WTC11 (cell line): Measurements from ENCODE around the gene WDR33. TPM values are rescaled to one million over a fixed set of nuclear protein-coding genes. Genes with fewer than 3 reads are reported as not detected.

ENCODE experiments used
- ATAC-seq: fragments of 200-7000 bp; cut with Tn5 transposase; 2 replicates; pipeline ENCODE4 v1.10.0; 2021; ENCODE audit warnings: mild to moderate bottlenecking, moderate library complexity
- CTCF ChIA-PET: fragments of 300-600 bp; sonication (Branson Sonifier 250); formaldehyde crosslinking; loops from one replicate; lab custom pipeline; 2021; ENCODE audit warnings: antibody characterized with exemption; lab: Charles Lee
- POLR2A ChIA-PET: fragments of 350-600 bp; sonication (Branson Sonifier 250); formaldehyde crosslinking; loops from one replicate; lab custom pipeline; 2021; ENCODE audit warnings: antibody characterized with exemption; lab: Charles Lee
- DNase-seq: peaks from one replicate; pipeline ENCODE4 v3.0.0; 2021; ENCODE audit warnings: low spot score
- H3K27ac Mint-ChIP-seq: 2 replicates; pipeline ENCODE4 v1.8.0; 2021; ENCODE audit warnings: mixed read lengths
- H3K27me3 Mint-ChIP-seq: 2 replicates; pipeline ENCODE4 v1.8.0; 2021; ENCODE audit warnings: low read depth, mild to moderate bottlenecking, moderate library complexity, mixed read lengths
- H3K36me3 Mint-ChIP-seq: 2 replicates; pipeline ENCODE4 v1.8.0; 2021; ENCODE audit warnings: mixed read lengths
- H3K4me1 Mint-ChIP-seq: 2 replicates; pipeline ENCODE4 v1.8.0; 2022; ENCODE audit warnings: mixed read lengths
- H3K4me3 Mint-ChIP-seq: 2 replicates; pipeline ENCODE4 v1.8.0; 2021; ENCODE audit warnings: mild to moderate bottlenecking, moderate library complexity, mixed read lengths
- H3K9me3 Mint-ChIP-seq: 2 replicates; pipeline ENCODE4 v1.8.0; 2021; ENCODE audit warnings: mixed read lengths
- AFF4 ChIP-seq: sonication (generic); formaldehyde crosslinking; IDR thresholded peaks from 2 replicates; pipeline ENCODE4 v1.8.1; 2023; ENCODE audit warnings: mild to moderate bottlenecking, missing genetic modification reagents, borderline replicate concordance
- CDX4 ChIP-seq: fragments of 250-450 bp; sonication (Bioruptor Pico); IDR thresholded peaks from 2 replicates; pipeline ENCODE4 v1.9.0; 2021; ENCODE audit warnings: moderate library complexity, mild to moderate bottlenecking, inconsistent platforms, borderline replicate concordance
- E2F5 ChIP-seq: sonication (generic); formaldehyde crosslinking; IDR thresholded peaks from 2 replicates; pipeline ENCODE4 v1.8.1; 2022; ENCODE audit warnings: mild to moderate bottlenecking, moderate library complexity, missing genetic modification reagents
- JAZF1 ChIP-seq: fragments of 250-450 bp; sonication (Bioruptor Pico); IDR thresholded peaks from 2 replicates; pipeline ENCODE4 v1.9.0; 2021; ENCODE audit warnings: moderate library complexity, mild to moderate bottlenecking, inconsistent platforms
- JUN ChIP-seq: sonication (generic); formaldehyde crosslinking; IDR thresholded peaks from 2 replicates; pipeline ENCODE4 v1.8.0; 2023; ENCODE audit warnings: mild to moderate bottlenecking, missing genetic modification reagents
- NFYB ChIP-seq: sonication (generic); formaldehyde crosslinking; conservative IDR thresholded peaks from 2 replicates; pipeline ENCODE4 v1.8.0; 2022; ENCODE audit warnings: low read depth, missing genetic modification reagents
- OVOL2 ChIP-seq: fragments of 250-450 bp; sonication (Bioruptor Pico); IDR thresholded peaks from 2 replicates; pipeline ENCODE4 v1.9.0; 2021; ENCODE audit warnings: mild to moderate bottlenecking, borderline replicate concordance
- RELA ChIP-seq: sonication (generic); formaldehyde crosslinking; IDR thresholded peaks from 2 replicates; pipeline ENCODE4 v1.8.1; 2022; ENCODE audit warnings: missing genetic modification reagents, mild to moderate bottlenecking, borderline replicate concordance
- SOX15 ChIP-seq: fragments of 250-450 bp; sonication (Bioruptor Pico); IDR thresholded peaks from 2 replicates; pipeline ENCODE4 v1.9.0; 2021; ENCODE audit warnings: mild to moderate bottlenecking
- USF2 ChIP-seq: sonication (generic); formaldehyde crosslinking; IDR thresholded peaks from 2 replicates; pipeline ENCODE4 v1.8.1; 2023; ENCODE audit warnings: mild to moderate bottlenecking, missing genetic modification reagents, moderate library complexity
- ZBTB43 ChIP-seq: sonication (generic); formaldehyde crosslinking; IDR thresholded peaks from 2 replicates; pipeline ENCODE4 v1.8.1; 2023; ENCODE audit warnings: mild to moderate bottlenecking, missing genetic modification reagents
- ZNF121 ChIP-seq: sonication (generic); formaldehyde crosslinking; IDR thresholded peaks from 2 replicates; pipeline ENCODE4 v1.8.0; 2023; ENCODE audit warnings: missing genetic modification reagents
- ZNF263 ChIP-seq: sonication (generic); formaldehyde crosslinking; IDR thresholded peaks from 2 replicates; pipeline ENCODE4 v1.8.1; 2022; ENCODE audit warnings: low read depth, mild to moderate bottlenecking, moderate library complexity, missing genetic modification reagents
- ZNF317 ChIP-seq: sonication (generic); formaldehyde crosslinking; IDR thresholded peaks from 2 replicates; pipeline ENCODE4 v1.8.1; 2023; ENCODE audit warnings: low read depth, mild to moderate bottlenecking, moderate library complexity, missing genetic modification reagents, borderline replicate concordance
- total RNA-seq: library from RNA; stranded (reverse); gene quantifications from 3 replicates; pipeline ENCODE4 v1.2.3, GENCODE V29; 2021

WDR33 gene
- total RNA-seq, 1 experiment from 2014 or later, result 67.1 TPM

GRCh38 chr2:127826047-127826446 lies 15.1 kb upstream of the WDR33 start:
- Mint-ChIP-seq H3K27ac (no peak overlapping the region), H3K4me1 (peaks cover 24% of the 10 kb centered on the region), H3K27me3 (peaks cover 40% of the 10 kb centered on the region), H3K9me3 (peaks cover 63% of the 10 kb centered on the region), H3K4me3 (no peak overlapping the region), H3K36me3 (peaks cover 59% of the 10 kb centered on the region)
- ChIA-PET CTCF (no interaction called here), POLR2A (no interaction called here)
- no peak for ATAC-seq
- DNase-seq, result no peak
- TF ChIP-seq USF2 (CRISPR knock-in tag), result no peak
- no peak for TF ChIP-seq NFYB
- no peak for TF ChIP-seq ZNF263 (CRISPR knock-in tag)
- no peak for TF ChIP-seq JAZF1 (CRISPR knock-in tag)
- no peak for TF ChIP-seq SOX15 (CRISPR knock-in tag)
- no peak for TF ChIP-seq ZNF317 (CRISPR knock-in tag)
- no peak for TF ChIP-seq JUN (CRISPR knock-in tag)
- TF ChIP-seq ZBTB43 (CRISPR knock-in tag), result no peak
- no peak for TF ChIP-seq CDX4
- TF ChIP-seq AFF4 (CRISPR knock-in tag), result no peak

GRCh38 chr2:127820080-127820668 lies 9.2 kb upstream of the WDR33 start:
- Mint-ChIP-seq H3K9me3 (peaks cover 56% of the 10 kb centered on the region), H3K27ac (no peak overlapping the region), H3K4me3 (no peak overlapping the region), H3K27me3 (peaks cover 43% of the 10 kb centered on the region), H3K4me1 (peaks cover 6% of the 10 kb centered on the region), H3K36me3 (peaks cover 46% of the 10 kb centered on the region)
- TF ChIP-seq E2F5 (no peak), OVOL2 (CRISPR knock-in tag) (no peak), ZNF121 (CRISPR knock-in tag) (no peak), RELA (CRISPR knock-in tag) (no peak), NFYB (no peak), SOX15 (CRISPR knock-in tag) (no peak), USF2 (CRISPR knock-in tag) (no peak)
- DNase-seq, result no peak
- CTCF ChIA-PET, result interaction anchor here (0.6 kb wide), 1 partner anchor 87 kb away, joined by 3 read pairs; no protein-coding TSS in a partner anchor
- POLR2A ChIA-PET, result no interaction called here
- ATAC-seq, result no peak
